Brain microvascular endothelial cell (primary cell): ENCODE data around the gene PPM1N.

Source experiments
- DNase-seq: peaks from one replicate; pipeline ENCODE4 v3.0.0-alpha.2; 2020
- H3K27ac ChIP-seq: fragments of 250-450 bp; sonication (Bioruptor Pico); 2 replicates; pipeline ENCODE4 v1.5.1; 2020; ENCODE audit warnings: mild to moderate bottlenecking, moderate library complexity
- H3K27me3 ChIP-seq: fragments of 250-450 bp; sonication (Bioruptor Pico); replicated peaks from 2 replicates; pipeline ENCODE4 v1.5.1; 2020; ENCODE audit warnings: mild to moderate bottlenecking
- H3K36me3 ChIP-seq: fragments of 250-450 bp; sonication (Bioruptor Pico); replicated peaks from 2 replicates; pipeline ENCODE4 v1.5.1; 2020; ENCODE audit warnings: mild to moderate bottlenecking
- H3K4me3 ChIP-seq: 2 replicates; pipeline ENCODE4 v1.5.1; 2011; ENCODE audit warnings: low read depth, mild to moderate bottlenecking, control low read depth, low read length, moderate library complexity
- in situ Hi-C: cut with HindIII; loops from 2 replicates; pipeline ENCODE4 v1.10.0; 2017; ENCODE audit warnings: low sequenced_read_pairs, low pct_ligation_motif_present
- TF ChIP-seq, protein P1 (sequence below): IDR thresholded peaks from 2 replicates; pipeline ENCODE4 v1.5.1; 2011; ENCODE audit warnings: low read depth, mild to moderate bottlenecking, moderate library complexity, low read length, control low read depth, inconsistent platforms; ENCODE audit errors: missing control alignments

PPM1N gene

DNA sequence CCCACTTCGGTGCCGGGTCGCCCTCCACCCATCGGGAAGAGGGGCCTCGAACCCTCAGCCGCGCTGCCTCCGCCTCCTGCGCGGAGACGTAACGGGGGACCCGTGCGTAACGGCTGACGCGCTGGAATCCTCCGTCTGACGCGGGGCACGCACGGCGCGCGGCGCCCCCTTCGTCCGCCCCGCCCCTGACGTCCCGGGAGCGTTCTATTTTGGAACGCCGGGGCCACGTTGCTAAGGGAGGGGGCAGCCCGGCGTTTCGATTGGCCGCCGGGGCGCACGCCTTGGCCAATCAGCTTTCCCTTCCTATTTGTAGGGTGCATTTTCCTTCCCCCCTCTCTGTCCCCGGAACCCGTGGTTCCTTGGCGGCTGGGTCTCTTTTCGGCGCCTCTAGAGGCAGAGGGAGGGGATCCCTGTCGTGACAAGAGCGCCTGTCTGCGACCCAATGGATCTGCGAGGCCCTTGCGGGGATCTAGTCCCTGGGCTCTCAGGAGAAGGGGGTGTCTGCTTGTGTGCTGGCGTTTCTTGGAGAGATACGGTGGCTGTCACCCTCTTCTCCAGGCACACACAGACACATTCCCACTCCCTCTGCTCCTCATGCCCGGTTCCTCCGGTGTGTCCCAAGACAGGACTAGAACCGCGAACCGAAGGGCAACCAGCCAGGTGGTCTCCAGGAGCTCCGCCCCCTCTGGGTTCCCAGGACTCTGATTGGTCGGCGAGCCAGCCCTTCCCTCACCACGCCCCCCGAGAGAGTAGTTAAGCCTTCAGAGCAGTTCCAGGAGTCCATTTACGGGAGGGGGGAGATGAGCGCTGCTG lies 28.9 kb upstream of the PPM1N start:
- no peaks in the 10 kb centered on the region for H3K27me3 ChIP-seq
- H3K4me3 ChIP-seq, result peak overlapping the region; percentile 97
- in situ Hi-C loops, result no loop called here
- TF ChIP-seq, protein P1, sequence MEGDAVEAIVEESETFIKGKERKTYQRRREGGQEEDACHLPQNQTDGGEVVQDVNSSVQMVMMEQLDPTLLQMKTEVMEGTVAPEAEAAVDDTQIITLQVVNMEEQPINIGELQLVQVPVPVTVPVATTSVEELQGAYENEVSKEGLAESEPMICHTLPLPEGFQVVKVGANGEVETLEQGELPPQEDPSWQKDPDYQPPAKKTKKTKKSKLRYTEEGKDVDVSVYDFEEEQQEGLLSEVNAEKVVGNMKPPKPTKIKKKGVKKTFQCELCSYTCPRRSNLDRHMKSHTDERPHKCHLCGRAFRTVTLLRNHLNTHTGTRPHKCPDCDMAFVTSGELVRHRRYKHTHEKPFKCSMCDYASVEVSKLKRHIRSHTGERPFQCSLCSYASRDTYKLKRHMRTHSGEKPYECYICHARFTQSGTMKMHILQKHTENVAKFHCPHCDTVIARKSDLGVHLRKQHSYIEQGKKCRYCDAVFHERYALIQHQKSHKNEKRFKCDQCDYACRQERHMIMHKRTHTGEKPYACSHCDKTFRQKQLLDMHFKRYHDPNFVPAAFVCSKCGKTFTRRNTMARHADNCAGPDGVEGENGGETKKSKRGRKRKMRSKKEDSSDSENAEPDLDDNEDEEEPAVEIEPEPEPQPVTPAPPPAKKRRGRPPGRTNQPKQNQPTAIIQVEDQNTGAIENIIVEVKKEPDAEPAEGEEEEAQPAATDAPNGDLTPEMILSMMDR, result no peak
- peak overlapping the region; percentile 99 for H3K27ac ChIP-seq
- peak; percentile 81 for DNase-seq
- H3K36me3 ChIP-seq, result no peaks in the 10 kb centered on the region

DNA sequence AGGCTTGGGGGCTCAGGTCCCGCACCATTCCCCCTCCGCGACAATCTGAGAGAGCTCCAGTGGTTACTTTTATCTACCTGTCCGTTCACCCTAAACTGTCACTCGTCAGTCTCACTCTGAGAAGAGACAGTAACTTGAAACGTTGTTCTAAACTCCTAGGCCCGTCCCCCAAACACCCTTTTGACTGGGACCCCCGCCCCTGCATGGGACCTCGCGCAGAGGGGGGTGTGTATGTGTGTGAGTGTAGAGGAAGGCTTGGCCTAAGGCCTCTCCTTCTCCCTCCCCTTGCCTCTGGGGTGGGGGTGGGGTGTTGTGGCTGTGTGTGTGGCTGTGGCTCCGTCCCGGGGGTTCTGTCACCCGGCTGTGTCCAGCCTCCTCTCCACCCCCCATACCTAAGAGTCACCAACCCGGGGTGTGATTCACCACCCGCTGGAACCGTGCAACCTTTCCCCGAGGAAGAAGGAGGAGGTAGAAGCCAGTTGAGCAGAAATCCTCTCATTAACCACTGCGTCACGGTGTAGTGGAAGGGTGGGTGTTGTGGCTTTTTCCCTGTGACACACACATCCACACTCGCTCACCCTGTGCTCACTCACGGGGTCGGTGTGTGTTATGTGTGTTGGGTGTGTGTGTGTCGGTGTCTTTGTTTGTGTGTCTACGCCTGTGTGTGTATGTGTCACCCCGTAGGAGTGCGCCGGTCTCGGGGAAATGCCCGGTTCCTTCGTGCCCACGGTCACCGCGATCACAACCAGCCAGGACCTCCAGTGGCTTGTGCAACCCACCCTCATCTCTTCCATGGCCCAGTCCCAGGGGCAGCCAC lies 28.1 kb upstream of the PPM1N start:
- Histone ChIP-seq H3K27me3 (no peaks in the 10 kb centered on the region), H3K4me3 (peak overlapping the region; percentile 97), H3K36me3 (no peaks in the 10 kb centered on the region), H3K27ac (peak overlapping the region; percentile 99)
- in situ Hi-C loops, result no loop called here
- DNase-seq, result peak; percentile 53
- TF ChIP-seq, protein P1, result no peak

DNA sequence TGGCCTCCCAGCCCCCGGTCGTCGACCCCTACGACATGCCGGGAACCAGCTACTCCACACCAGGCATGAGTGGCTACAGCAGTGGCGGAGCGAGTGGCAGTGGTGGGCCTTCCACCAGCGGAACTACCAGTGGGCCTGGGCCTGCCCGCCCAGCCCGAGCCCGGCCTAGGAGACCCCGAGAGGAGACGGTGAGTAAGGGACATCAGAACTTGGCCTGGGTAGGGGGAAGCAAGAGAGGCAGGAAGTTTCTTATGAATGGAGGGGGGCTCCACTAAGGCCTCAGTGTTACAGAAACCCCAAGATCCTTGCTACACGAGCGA lies 27.5 kb upstream of the PPM1N start:
- TF ChIP-seq, protein P1, result no peak
- Histone ChIP-seq H3K4me3 (peak overlapping the region; percentile 97), H3K27ac (no peak overlapping the region), H3K27me3 (no peaks in the 10 kb centered on the region), H3K36me3 (no peaks in the 10 kb centered on the region)
- no peak for DNase-seq
- in situ Hi-C loops, result no loop called here

DNA sequence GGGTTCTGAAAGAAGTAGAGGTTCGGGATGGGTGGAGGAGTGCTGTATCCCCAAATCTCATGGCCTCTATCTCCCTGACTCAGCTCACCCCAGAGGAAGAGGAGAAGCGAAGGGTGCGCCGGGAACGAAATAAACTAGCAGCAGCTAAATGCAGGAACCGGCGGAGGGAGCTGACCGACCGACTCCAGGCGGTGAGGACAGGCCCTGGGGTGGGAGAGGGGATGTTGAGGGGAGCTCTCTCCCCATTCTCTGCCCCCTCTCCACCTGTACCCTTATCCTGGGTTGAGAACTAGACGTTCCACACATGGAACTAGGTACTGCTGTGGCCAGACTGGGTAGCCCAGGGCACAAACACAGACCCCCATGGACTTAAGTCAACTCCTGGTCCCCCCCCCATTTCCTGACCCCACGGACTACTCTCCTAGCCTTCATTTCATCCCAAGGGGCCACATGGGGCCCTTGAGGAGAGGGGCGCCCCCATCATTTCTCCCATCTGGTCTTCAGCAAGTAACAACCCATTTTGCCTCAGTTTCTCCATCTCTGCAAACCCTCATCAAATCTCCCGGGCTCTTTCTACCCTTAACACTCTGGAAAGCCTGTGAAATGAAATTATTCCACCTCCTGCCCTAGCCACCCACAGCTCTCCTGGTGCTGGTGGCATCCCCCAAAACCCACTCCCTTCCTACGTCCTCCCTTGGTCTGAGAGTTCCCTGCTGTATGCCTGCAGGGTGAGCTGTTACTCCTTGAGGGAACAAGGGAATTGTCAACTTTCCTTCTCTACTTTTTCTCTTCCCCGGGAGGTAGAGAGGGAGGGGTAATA lies 26.9 kb upstream of the PPM1N start:
- in situ Hi-C loops, result no loop called here
- TF ChIP-seq, protein P1, result no peak
- Histone ChIP-seq H3K36me3 (no peaks in the 10 kb centered on the region), H3K27ac (no peak overlapping the region), H3K4me3 (no peak overlapping the region), H3K27me3 (no peaks in the 10 kb centered on the region)
- no peak for DNase-seq

DNA sequence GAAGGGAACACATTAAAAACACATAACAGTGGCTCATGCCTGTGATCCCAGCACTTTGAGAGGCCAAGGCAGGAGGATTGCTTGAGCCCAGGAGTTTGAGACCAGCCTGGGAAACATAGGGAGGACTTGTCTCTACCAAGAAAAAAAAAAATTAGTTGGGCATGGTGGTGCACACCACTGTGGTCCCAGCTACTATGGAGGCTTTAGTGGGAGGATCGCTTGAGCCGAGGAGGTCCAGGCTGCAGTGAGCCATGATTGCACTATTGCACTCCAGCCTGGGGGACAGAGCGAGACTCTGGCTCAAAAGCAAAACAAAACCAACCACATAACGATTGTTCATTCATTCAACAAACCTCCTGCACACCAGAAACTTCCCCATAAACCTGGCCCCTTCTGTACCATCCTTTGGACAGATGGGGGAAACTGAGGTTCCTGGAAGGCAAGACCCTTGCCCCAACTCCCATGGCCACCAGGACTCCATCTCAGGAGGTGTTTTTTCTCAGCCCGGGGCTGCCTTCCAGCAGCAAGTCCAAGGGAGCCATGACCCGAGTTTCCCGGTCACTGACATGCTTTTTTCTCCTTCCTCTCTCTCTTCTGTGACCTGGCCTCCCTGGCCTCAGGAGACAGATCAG lies 26.2 kb upstream of the PPM1N start:
- H3K36me3 ChIP-seq, result no peaks in the 10 kb centered on the region
- H3K4me3 ChIP-seq, result peak overlapping the region; percentile 33
- DNase-seq, result no peak
- H3K27ac ChIP-seq, result no peak overlapping the region
- TF ChIP-seq, protein P1, result no peak
- in situ Hi-C loops, result no loop called here
- H3K27me3 ChIP-seq, result no peaks in the 10 kb centered on the region
